Left ventricle myocardium inferior (tissue), 1 donor: ENCODE measurements around the gene ACAD11. TPM values are rescaled to one million over a fixed set of nuclear protein-coding genes. Genes with fewer than 3 reads are reported as not detected.

Source experiments
- DNase-seq: peaks from one replicate; pipeline ENCODE4 v3.0.0-alpha.2; 2020
- H3K27ac ChIP-seq: fragments of 200-600 bp; replicated peaks from 2 replicates; pipeline ENCODE4 v1.8.0; 2021
- H3K27me3 ChIP-seq: fragments of 200-600 bp; 2 replicates; pipeline ENCODE4 v1.8.0; 2021; ENCODE audit warnings: low read depth
- H3K36me3 ChIP-seq: fragments of 200-600 bp; 2 replicates; pipeline ENCODE4 v1.8.0; 2021
- H3K4me1 ChIP-seq: fragments of 200-600 bp; 2 replicates; pipeline ENCODE4 v1.8.0; 2021
- H3K4me3 ChIP-seq: fragments of 200-600 bp; 2 replicates; pipeline ENCODE4 v1.8.0; 2021; ENCODE audit warnings: mild to moderate bottlenecking, moderate library complexity
- H3K9me3 ChIP-seq: fragments of 200-600 bp; replicated peaks from 2 replicates; pipeline ENCODE4 v1.8.0; 2021
- CTCF ChIP-seq: fragments of 200-600 bp; IDR thresholded peaks from 2 replicates; pipeline ENCODE4 v1.8.0; 2021; ENCODE audit warnings: antibody characterized with exemption, mild to moderate bottlenecking, borderline replicate concordance
- intact Hi-C: fragments of 100-400 bp; cut with micrococcal nuclease; formaldehyde crosslinking; loops from one replicate; pipeline ENCODE4 v1.11.0; 2022
- total RNA-seq: library from RNA; stranded (reverse); fragmentation: NEBNext Ultra II Directional; extraction: Animal tissue kit (Norgen Biotek cat#: 25700); gene quantifications from one replicate; pipeline ENCODE4 v1.2.1, GENCODE V29; 2021
- donor health status: DM: no; HTN: yes; CAD: no; lungs with severe emphysema.

The ACAD11 gene
- total RNA-seq, 1 donor from 2014 or later: 21.5 TPM

- no peak for DNase-seq
- H3K36me3 ChIP-seq: peaks cover 95% of the 10 kb centered on the region
- H3K9me3 ChIP-seq: no peaks in the 10 kb centered on the region
- no peak overlapping the region for H3K4me3 ChIP-seq
- H3K4me1 ChIP-seq: no peaks in the 10 kb centered on the region
- no peak for TF ChIP-seq CTCF
- no peaks in the 10 kb centered on the region for H3K27me3 ChIP-seq
- H3K27ac ChIP-seq: no peak overlapping the region
- intact Hi-C loops: no loop called here
These were observed 22.6 kb upstream of the ACAD11 start for GRCh38 chr3:132682201-132682600.

- intact Hi-C loops: no loop called here
- peaks cover 96% of the 10 kb centered on the region for H3K36me3 ChIP-seq
- DNase-seq: no peak
- H3K27ac ChIP-seq: no peak overlapping the region
- H3K27me3 ChIP-seq: no peaks in the 10 kb centered on the region
- H3K9me3 ChIP-seq: no peaks in the 10 kb centered on the region
- H3K4me3 ChIP-seq: no peak overlapping the region
- TF ChIP-seq CTCF: no peak
- no peaks in the 10 kb centered on the region for H3K4me1 ChIP-seq
These were observed 21.8 kb upstream of the ACAD11 start for GRCh38 chr3:132681421-132681820.

- no peak for TF ChIP-seq CTCF
- Histone ChIP-seq H3K27me3 (no peaks in the 10 kb centered on the region), H3K9me3 (no peaks in the 10 kb centered on the region), H3K4me3 (no peak overlapping the region), H3K36me3 (peaks cover 96% of the 10 kb centered on the region), H3K4me1 (peaks cover 1% of the 10 kb centered on the region), H3K27ac (no peak overlapping the region)
- DNase-seq: no peak
- intact Hi-C loops: no loop called here
These were observed 20.3 kb upstream of the ACAD11 start for GRCh38 chr3:132679911-132680310.

- intact Hi-C loops: no loop called here
- no peak for DNase-seq
- no peak overlapping the region for H3K27ac ChIP-seq
- H3K4me3 ChIP-seq: no peak overlapping the region
- TF ChIP-seq CTCF: no peak
- peaks cover 95% of the 10 kb centered on the region for H3K36me3 ChIP-seq
- H3K4me1 ChIP-seq: peaks cover 4% of the 10 kb centered on the region
- no peaks in the 10 kb centered on the region for H3K9me3 ChIP-seq
- no peaks in the 10 kb centered on the region for H3K27me3 ChIP-seq
These were observed 15.8 kb upstream of the ACAD11 start for GRCh38 chr3:132675408-132675807.

GRCh38 chr3:132669256-132669777 lies 9.7 kb upstream of the ACAD11 start:
- H3K27ac ChIP-seq: no peak overlapping the region
- intact Hi-C loops: no loop called here
- no peak overlapping the region for H3K4me3 ChIP-seq
- no peak for TF ChIP-seq CTCF
- peaks cover 33% of the 10 kb centered on the region for H3K4me1 ChIP-seq
- peaks cover 57% of the 10 kb centered on the region for H3K36me3 ChIP-seq
- no peak for DNase-seq
- no peaks in the 10 kb centered on the region for H3K9me3 ChIP-seq
- no peaks in the 10 kb centered on the region for H3K27me3 ChIP-seq
